ENCODE results near the gene CISD1. TPM values are rescaled to one million over a fixed set of nuclear protein-coding genes. Genes with fewer than 3 reads are reported as not detected.
A peak's percentile ranks its signal among the peaks of the same experiment; 100 is the strongest.

Gene CISD1
- total and polyA plus RNA-seq, 9 of the 15 experiments (the other 6 are each of a cell fraction or from before 2014, with no cell fraction given), result 35.8 to 342 (median 118) TPM

GRCh38 chr10:58299580-58299979, 30.6 kb downstream of the CISD1 start (continued):
- TF ChIP-seq E2F1 (CRISPR knock-in tag; IDR thresholded peaks at IDR 0.05) (no peak), BRF1 (IDR thresholded peaks at IDR 0.05; ENCODE audit: borderline replicate concordance, extremely low read depth, insufficient read length) (no peak), MXI1 (IDR thresholded peaks at IDR 0.05; ENCODE audit: low read depth, low read length) (no peak), ZNF24 (IDR thresholded peaks at IDR 0.05) (no peak), NR2C2 (CRISPR knock-in tag; IDR thresholded peaks at IDR 0.05) (no peak), NR2C2 (tag; IDR thresholded peaks at IDR 0.05) (no peak), ZKSCAN1 (IDR thresholded peaks at IDR 0.05; ENCODE audit: low read depth, low read length) (no peak), ZC3H4 (CRISPR knock-in tag; IDR thresholded peaks at IDR 0.05; ENCODE audit: borderline replicate concordance) (no peak), TCFL5 (CRISPR knock-in tag; conservative IDR thresholded peaks at IDR 0.05) (no peak), SMAD2 (IDR thresholded peaks at IDR 0.05; ENCODE audit: low read depth, low read length) (no peak), C11orf30 (IDR thresholded peaks at IDR 0.05; ENCODE audit: low read depth) (no peak), MCM3 (IDR thresholded peaks at IDR 0.05) (no peak), PHTF2 (CRISPR knock-in tag; IDR thresholded peaks at IDR 0.05) (no peak), ZNF586 (CRISPR knock-in tag; conservative IDR thresholded peaks at IDR 0.05) (no peak), SMAD3 (CRISPR knock-in tag; conservative IDR thresholded peaks at IDR 0.05) (no peak), ERF (CRISPR knock-in tag; IDR thresholded peaks at IDR 0.05) (no peak), RB1 (IDR thresholded peaks at IDR 0.05; ENCODE audit: low read depth) (peak; percentile 43; the same call in 1 of the 2 replicates), RNF2 (IDR thresholded peaks at IDR 0.05) (no peak), JUND (IDR thresholded peaks at IDR 0.05; ENCODE audit: borderline replicate concordance, low read depth, low read length) (no peak), JUND (tag; IDR thresholded peaks at IDR 0.05; ENCODE audit: borderline replicate concordance, low read depth, low read length) (no peak), SMAD1 (IDR thresholded peaks at IDR 0.05; ENCODE audit: low read depth, low read length, partially characterized antibody) (no peak), ASH1L (IDR thresholded peaks at IDR 0.05; ENCODE audit: borderline replicate concordance, low read depth, partially characterized antibody) (no peak), ZNF766 (CRISPR knock-in tag; conservative IDR thresholded peaks at IDR 0.05) (no peak), CCAR2 (IDR thresholded peaks at IDR 0.05; ENCODE audit: low read depth, low read length) (no peak), ZNF408 (CRISPR knock-in tag; IDR thresholded peaks at IDR 0.05; ENCODE audit: low read depth) (no peak), RREB1 (CRISPR knock-in tag; IDR thresholded peaks at IDR 0.05) (no peak), TEAD1 (CRISPR knock-in tag; IDR thresholded peaks at IDR 0.05) (no peak)
